Purkinje cell (primary cell): ENCODE measurements around the gene ABCB8. TPM values are rescaled to one million over a fixed set of nuclear protein-coding genes. Genes with fewer than 3 reads are reported as not detected.

Experiments used
- polyA plus RNA-seq: library from polyadenylated mRNA; unstranded; fragments of >200 nt; fragmentation: Nextera tagmentation; gene quantifications from 2 replicates; pipeline ENCODE4 v1.2.1, GENCODE V29; 2014

ABCB8 gene
- polyA plus RNA-seq = 2.3 and 3.6 TPM in 2 replicates

GRCh38 chr7:151028131-151028947, at the start of gene ABCB8:
Gene ABCB8 (plus strand): TSS chr7:151028450. CDS start chr7:151028516, 66 bp downstream.

GRCh38 chr7:150990416-150991186, 37.6 kb upstream of the ABCB8 start, which contains the start of gene NOS3:
Gene NOS3 (plus strand): TSS chr7:150991017. CDS start chr7:150993804, 2,787 bp downstream.

DNA sequence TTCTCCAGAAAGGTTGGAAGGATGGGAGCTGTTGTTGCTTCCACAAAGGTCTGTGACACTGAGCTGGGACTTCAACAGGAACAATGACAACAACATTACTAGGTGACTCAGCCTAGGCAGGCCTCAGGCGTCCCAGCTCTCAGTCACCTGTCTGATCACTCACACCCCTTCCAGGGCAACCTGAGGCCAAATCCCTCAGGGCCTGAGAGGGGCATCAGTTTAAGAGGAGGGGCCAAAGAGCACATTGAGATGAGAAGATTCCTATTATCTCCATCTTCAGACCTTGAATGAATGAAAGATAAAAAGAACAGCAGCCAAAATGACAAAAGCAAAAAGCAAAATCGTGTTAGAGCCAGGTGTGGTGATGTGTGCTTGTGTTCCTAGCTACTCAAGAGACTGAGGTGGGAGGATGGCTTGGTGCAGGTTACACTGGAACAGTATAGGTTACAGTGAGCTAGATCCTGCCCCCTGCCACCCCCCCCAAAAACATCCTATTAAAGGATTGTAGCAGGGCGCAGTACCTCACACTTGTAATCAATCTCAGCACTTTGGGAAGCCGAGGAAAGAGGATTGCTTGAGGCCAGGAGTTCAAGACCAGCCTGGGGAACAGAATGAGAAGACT, 3.7 kb upstream of the ABCB8 start, which contains the start of gene ATG9B:
Gene ATG9B, minus strand, starts transcription at position 60 of the 622 bp plus-strand sequence. CDS start 71 bp downstream, outside the sequence.

DNA sequence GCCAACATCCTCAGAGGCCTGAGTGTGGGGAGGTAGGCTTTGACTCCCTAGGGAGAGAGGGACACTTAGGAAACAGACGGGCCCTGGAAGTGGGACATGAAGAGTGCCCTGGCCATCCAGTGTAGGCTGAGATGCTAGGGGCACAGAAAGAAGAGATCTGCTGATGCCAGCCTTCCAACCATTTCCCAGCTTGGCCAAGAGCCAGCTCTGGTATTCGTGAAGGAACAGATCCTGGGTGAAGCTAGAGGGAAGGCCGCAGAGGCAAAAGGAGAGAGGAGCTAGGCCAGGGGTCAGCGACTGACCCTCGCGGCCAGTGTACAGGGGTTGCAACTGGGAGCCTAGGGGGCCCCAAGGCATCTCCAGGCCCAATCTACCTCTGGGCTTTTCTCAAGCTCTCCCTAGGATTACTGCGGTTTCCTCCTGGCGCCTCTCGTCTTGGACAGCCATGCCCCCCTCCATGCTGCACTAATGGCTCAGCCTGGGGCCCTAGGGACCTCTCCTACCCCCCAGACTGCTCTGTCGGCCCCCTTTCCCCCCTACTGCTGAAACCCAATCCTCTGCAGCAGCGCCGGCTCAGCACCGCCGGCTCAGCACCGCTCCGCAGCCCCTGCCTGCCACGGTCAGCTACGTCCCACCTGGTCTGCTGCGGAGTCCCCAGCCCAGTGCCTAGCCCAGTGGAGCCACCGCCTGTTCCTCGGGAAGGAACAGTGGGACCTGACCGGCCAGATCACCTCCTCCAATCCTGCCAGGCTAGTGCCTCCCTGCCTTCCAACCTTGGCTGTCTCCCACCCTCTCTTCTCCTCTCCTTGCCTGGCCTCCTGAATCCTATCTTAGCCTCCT, 19.9 kb downstream of the ABCB8 start, which contains the start of gene ASIC3:
Gene ASIC3, plus strand, starts transcription at position 556 of the 840 bp plus-strand sequence. CDS start 355 bp downstream, outside the sequence.

GRCh38 chr7:151057506-151057988, 29.3 kb downstream of the ABCB8 start, which contains the start of gene CDK5:
Gene CDK5 (minus strand): TSS chr7:151057897. CDS start chr7:151057848, 49 bp downstream.

GRCh38 chr7:151059367-151060112, 31.3 kb downstream of the ABCB8 start, which contains the start of gene SLC4A2:
Gene SLC4A2 (plus strand): TSS chr7:151059589. CDS start chr7:151061988, 2,399 bp downstream.

GRCh38 chr7:151080522-151081169, 52.4 kb downstream of the ABCB8 start, which contains the start of gene FASTK:
Gene FASTK (minus strand): TSS chr7:151080809. CDS start chr7:151080766, 43 bp downstream.

DNA sequence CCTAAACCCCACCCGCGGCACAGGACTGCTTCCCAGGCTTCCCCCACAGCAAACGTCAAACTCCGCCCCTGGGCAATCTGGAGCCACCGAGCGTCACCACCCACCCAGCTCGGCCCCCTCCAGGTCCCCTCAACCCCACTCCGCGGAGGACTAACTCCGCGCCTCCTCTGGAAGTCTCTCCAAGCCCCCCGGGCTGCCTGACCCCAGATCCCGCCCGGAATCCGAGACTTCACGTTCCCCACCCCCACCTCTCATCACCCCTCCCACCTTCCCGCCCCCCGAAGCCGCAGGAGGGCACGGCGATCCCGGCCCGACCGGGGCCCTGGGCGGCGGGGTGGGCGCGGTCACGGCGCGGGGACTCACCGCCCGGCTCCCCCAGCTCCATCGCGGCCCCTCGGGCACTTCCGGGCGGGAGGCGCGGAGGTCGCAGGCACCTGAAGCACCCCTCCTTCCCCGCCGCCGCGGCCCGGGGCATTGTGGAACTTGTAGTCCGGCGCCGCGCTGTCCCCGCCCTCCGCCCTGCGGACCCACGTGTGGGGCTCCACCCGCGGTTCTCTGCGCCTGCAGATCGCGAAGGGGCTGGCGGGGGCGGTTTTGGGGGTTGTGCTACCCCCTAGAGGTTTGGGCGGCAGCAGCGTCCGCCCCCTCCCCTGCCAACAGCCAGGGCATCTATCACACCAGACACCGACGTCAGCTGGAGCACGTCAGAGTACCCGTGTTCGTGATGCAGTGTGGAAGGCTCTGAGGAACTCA, 55.0 kb downstream of the ABCB8 start, which contains the start of gene TMUB1:
Gene TMUB1, minus strand, starts transcription at position 423 of the 753 bp plus-strand sequence. CDS start 930 bp downstream, outside the sequence.

GRCh38 chr7:151085691-151086620, 57.7 kb downstream of the ABCB8 start, which contains the start of gene AGAP3:
Gene AGAP3 (plus strand): TSS chr7:151086475. CDS start chr7:151086742, 267 bp downstream.

Other genes starting within 250 kb of the ABCB8 start
- 2.5 TPM in 1 of 2 replicates, not detected in the other for gene TMEM176B, start 228.1 kb upstream of the ABCB8 start, polyA plus RNA-seq
- gene TMEM176A, start 227.7 kb upstream of the ABCB8 start, polyA plus RNA-seq = 1.2 TPM in 1 of 2 replicates, not detected in the other
- gene AOC1, start 175.9 kb upstream of the ABCB8 start, polyA plus RNA-seq = not detected in 2 replicates
- 4.1 and 6.4 TPM in 2 replicates for gene KCNH2, start 50.1 kb upstream of the ABCB8 start, polyA plus RNA-seq
- not detected in 2 replicates for gene NOS3, start 37.4 kb upstream of the ABCB8 start, polyA plus RNA-seq
- 2.2 TPM in 2 replicates for gene ATG9B, start 4.0 kb upstream of the ABCB8 start, polyA plus RNA-seq
- 3.1 and 3.3 TPM in 2 replicates for gene ASIC3, start 20.1 kb downstream of the ABCB8 start, polyA plus RNA-seq
- gene CDK5, start 29.4 kb downstream of the ABCB8 start, polyA plus RNA-seq = 109 and 121 TPM in 2 replicates
- gene SLC4A2, start 31.1 kb downstream of the ABCB8 start, polyA plus RNA-seq = 2.2 and 8.2 TPM in 2 replicates
- 1.3 and 1.9 TPM in 2 replicates for gene FASTK, start 52.4 kb downstream of the ABCB8 start, polyA plus RNA-seq
- gene TMUB1, start 55.0 kb downstream of the ABCB8 start, polyA plus RNA-seq = 0.53 TPM in 1 of 2 replicates, not detected in the other
- 15.5 and 22.0 TPM in 2 replicates for gene AGAP3, start 58.0 kb downstream of the ABCB8 start, polyA plus RNA-seq
- not detected in 2 replicates for gene GBX1, start 139.2 kb downstream of the ABCB8 start, polyA plus RNA-seq
- gene ASB10, start 158.8 kb downstream of the ABCB8 start, polyA plus RNA-seq = not detected in 2 replicates
- not detected in 2 replicates for gene H2BK1, start 182.0 kb downstream of the ABCB8 start, polyA plus RNA-seq
- gene ABCF2, start 198.8 kb downstream of the ABCB8 start, polyA plus RNA-seq = 11.9 and 16.6 TPM in 2 replicates
- 0.94 and 2.9 TPM in 2 replicates for gene CHPF2, start 204.0 kb downstream of the ABCB8 start, polyA plus RNA-seq
- 9.6 and 10.6 TPM in 2 replicates for gene SMARCD3, start 220.2 kb downstream of the ABCB8 start, polyA plus RNA-seq